NCI-H2081 treated with DMSO at 0.1 percent for 48 hours (cell line): Measurements from ENCODE around the gene RIPOR2.

Source experiments
- DNase-seq: peaks from one replicate; lab custom pipeline; 2025; lab: John Stamatoyannopoulos, UW

Gene RIPOR2

GRCh38 chr6:24935366-24936152 lies at the start of gene RIPOR2:
Gene RIPOR2, minus strand, starts transcription at chr6:24935960. Its CDS starts 62 bp downstream, at chr6:24935898.
- no peak for DNase-seq

- DNase-seq = no peak
Observed at GRCh38 chr6:24985323-24985722, 49.6 kb upstream of the RIPOR2 start.

GRCh38 chr6:24982231-24982630 lies 46.5 kb upstream of the RIPOR2 start:
- DNase-seq = no peak

GRCh38 chr6:24981386-24981760 lies 45.6 kb upstream of the RIPOR2 start:
- DNase-seq = no peak

GRCh38 chr6:24980507-24981385 lies 45.0 kb upstream of the RIPOR2 start:
- DNase-seq = no peak

GRCh38 chr6:24979176-24979575 lies 43.4 kb upstream of the RIPOR2 start:
- no peak for DNase-seq

- DNase-seq = no peak
Observed at GRCh38 chr6:24974182-24975171, 38.7 kb upstream of the RIPOR2 start.

GRCh38 chr6:24972311-24972958 lies 36.7 kb upstream of the RIPOR2 start:
- peak; percentile 41 for DNase-seq

GRCh38 chr6:24971067-24971466 lies 35.3 kb upstream of the RIPOR2 start:
- no peak for DNase-seq

- no peak for DNase-seq
Observed at GRCh38 chr6:24969343-24969860, 33.6 kb upstream of the RIPOR2 start.

GRCh38 chr6:24968783-24969182 lies 33.0 kb upstream of the RIPOR2 start:
- DNase-seq = no peak

GRCh38 chr6:24967211-24967610 lies 31.5 kb upstream of the RIPOR2 start:
- no peak for DNase-seq

- peak; percentile 26 for DNase-seq
Observed at GRCh38 chr6:24966381-24966780, 30.6 kb upstream of the RIPOR2 start.

GRCh38 chr6:24963887-24964570 lies 28.3 kb upstream of the RIPOR2 start:
- DNase-seq = no peak

- no peak for DNase-seq
Observed at GRCh38 chr6:24963339-24963738, 27.6 kb upstream of the RIPOR2 start.

- DNase-seq = no peak
Observed at GRCh38 chr6:24961852-24962251, 26.1 kb upstream of the RIPOR2 start.

- peak; percentile 62 for DNase-seq
Observed at GRCh38 chr6:24960991-24961475, 25.3 kb upstream of the RIPOR2 start.

GRCh38 chr6:24959319-24959718 lies 23.6 kb upstream of the RIPOR2 start:
- DNase-seq = no peak

- DNase-seq = no peak
Observed at GRCh38 chr6:24957199-24957598, 21.4 kb upstream of the RIPOR2 start.

GRCh38 chr6:24953726-24954125 lies 18.0 kb upstream of the RIPOR2 start:
- no peak for DNase-seq
